K562 (cell line): Measurements from ENCODE around the gene FANK1. TPM values are rescaled to one million over a fixed set of nuclear protein-coding genes. Genes with fewer than 3 reads are reported as not detected.
A peak's percentile ranks its signal among the peaks of the same experiment; 100 is the strongest.
"Not testable (repeated sequence)": the region's sequence is repeated elsewhere in the genome, so short reads cannot be mapped to it uniquely, and the experiment has no call there.

Experiments used
- ATAC-seq: fragments of 200-7000 bp; cut with Tn5 transposase; 3 replicates; pipeline ENCODE4 v1.9.1; 2020; ENCODE audit warnings: moderate library complexity
- BruUV-seq: library from RNA; stranded (reverse); fragments of 400-500 nt; replicated peaks from 2 replicates; lab custom pipeline; 2021; lab: Mats Ljungman, UMichigan
- CTCF ChIA-PET: fragments of 300-600 bp; formaldehyde crosslinking; extraction: SDS; loops from one replicate; lab custom pipeline; 2021; ENCODE audit warnings: low intra/inter-chr PET ratio; lab: Yijun Ruan, JAX
- POLR2A ChIA-PET: fragments of 300-600, 350-650 bp; sonication (Branson Sonifier 250); formaldehyde crosslinking; extraction: SDS; loops from one replicate; lab custom pipeline; 2021; ENCODE audit warnings: antibody characterized with exemption, inconsistent platforms; lab: Yijun Ruan, JAX
- DNase-seq, 4 experiments: peaks; one replicate each; pipeline versions ENCODE4 v3.0.0 to v3.0.0-alpha.2; 2011 to 2018; ENCODE audit warnings: low spot score in 3 of 4, mixed read lengths in 3 of 4; ENCODE audit errors: extremely low read depth in 1 of 4
- FAIRE-seq: peaks from 2 replicates; lab custom pipeline; 2011; peaks lifted over from hg19 to GRCh38; lab: Jason Lieb, UNC
- H2AFZ ChIP-seq: 2 replicates; pipeline ENCODE4 v1.6.0; 2011; ENCODE audit warnings: low read depth, low read length, control low read depth, inconsistent platforms
- H3K27ac ChIP-seq: fragments of 200-600 bp; 3 replicates; pipeline ENCODE4 v1.8.0; 2011; ENCODE audit warnings: low read depth, mild to moderate bottlenecking, control low read depth, inconsistent platforms, low read length, moderate library complexity, mixed read lengths; ENCODE audit errors: extremely low read depth
- H3K27me3 ChIP-seq, 2 experiments: fragments of 300-600 bp in 1 of 2; 2 replicates in 1 of 2; 3 replicates in 1 of 2; pipeline versions ENCODE4 v1.6.0 to v1.8.0; 2011; ENCODE audit warnings: inconsistent platforms in 2 of 2, low read length in 2 of 2, mild to moderate bottlenecking in 1 of 2, mixed read lengths in 1 of 2, moderate library complexity in 1 of 2; ENCODE audit not compliant: control insufficient read depth in 2 of 2, insufficient read depth in 2 of 2
- H3K36me3 ChIP-seq: fragments of 300-600 bp; 3 replicates; pipeline ENCODE4 v1.8.0; 2011; ENCODE audit warnings: mild to moderate bottlenecking, low read length, inconsistent platforms; ENCODE audit not compliant: control insufficient read depth, insufficient read depth
- H3K4me1 ChIP-seq, 2 experiments: fragments of 200-600 bp in 1 of 2; replicated peaks in 1 of 2; 2 replicates in 1 of 2; 3 replicates in 1 of 2; pipeline versions ENCODE4 v1.5.1 to v1.8.0; 2011; ENCODE audit warnings: inconsistent platforms in 2 of 2, low read length in 2 of 2, mild to moderate bottlenecking in 1 of 2, mixed read lengths in 1 of 2, moderate library complexity in 1 of 2; ENCODE audit not compliant: control insufficient read depth in 2 of 2, insufficient read depth in 2 of 2
- H3K4me2 ChIP-seq: 2 replicates; pipeline ENCODE4 v1.6.1; 2011; ENCODE audit warnings: low read length, control low read depth, inconsistent platforms, mixed read lengths; ENCODE audit not compliant: insufficient read depth
- H3K4me3 ChIP-seq: fragments of 200-600 bp; sonication (generic), shearing (Covaris generic); 2 replicates; pipeline ENCODE4 v1.5.1; 2016; ENCODE audit warnings: control low read depth, inconsistent platforms
- H3K79me2 ChIP-seq: fragments of 200-600 bp; 3 replicates; pipeline ENCODE4 v1.8.0; 2011; ENCODE audit warnings: low read length, inconsistent platforms; ENCODE audit not compliant: control insufficient read depth, insufficient read depth
- H3K9ac ChIP-seq, 2 experiments: 2 replicates each; pipeline versions ENCODE4 v1.6.0 to v1.6.1; 2011; ENCODE audit warnings: low read depth in 2 of 2, low read length in 2 of 2, control low read depth in 1 of 2, inconsistent platforms in 1 of 2, mild to moderate bottlenecking in 1 of 2, mixed read lengths in 1 of 2; ENCODE audit not compliant: insufficient read depth in 1 of 2
- H3K9me1 ChIP-seq: one replicate; pipeline ENCODE4 v1.6.0; 2011; ENCODE audit warnings: inconsistent platforms, mild to moderate bottlenecking, low read length, moderate library complexity; ENCODE audit not compliant: control insufficient read depth, insufficient read depth
- H3K9me3 ChIP-seq: replicated peaks from 2 replicates; pipeline ENCODE4 v1.5.1; 2011; ENCODE audit warnings: low read depth, low read length, inconsistent platforms; ENCODE audit not compliant: control insufficient read depth, insufficient read depth
- H4K20me1 ChIP-seq: replicated peaks from 2 replicates; pipeline ENCODE4 v1.6.1; 2011; ENCODE audit warnings: low read length, inconsistent platforms, mixed read lengths; ENCODE audit not compliant: control insufficient read depth, insufficient read depth
- C11orf30 ChIP-seq: fragments of 450-650 bp; IDR thresholded peaks from 2 replicates; pipeline ENCODE4 v1.6.1; 2016; ENCODE audit warnings: low read depth, mild to moderate bottlenecking
- EWSR1 ChIP-seq: fragments of 450-650 bp; IDR thresholded peaks from 2 replicates; pipeline ENCODE4 v1.6.1; 2018; ENCODE audit warnings: borderline replicate concordance, mild to moderate bottlenecking, low read depth, moderate library complexity; ENCODE audit not compliant: partially characterized antibody
- TOE1 ChIP-seq, 2 experiments: fragments of 450-650 bp in 1 of 2; sonication (generic) in 1 of 2; formaldehyde crosslinking in 1 of 2; IDR thresholded peaks; 2 replicates each; pipeline versions ENCODE4 v1.7.1 to v1.8.0; 2016 to 2022; ENCODE audit warnings: borderline replicate concordance in 2 of 2, mild to moderate bottlenecking in 2 of 2, antibody characterized with exemption in 1 of 2, inconsistent platforms in 1 of 2, low read depth in 1 of 2, missing genetic modification reagents in 1 of 2, moderate library complexity in 1 of 2
- ZBTB12 ChIP-seq: fragments of 250-450 bp; sonication (Bioruptor Pico); IDR thresholded peaks from 2 replicates; pipeline ENCODE4 v1.4.0; 2020
- ZBTB33 ChIP-seq: sonication (generic); formaldehyde crosslinking; IDR thresholded peaks from 2 replicates; pipeline ENCODE4 v1.8.1; 2023; ENCODE audit warnings: mild to moderate bottlenecking, missing genetic modification reagents
- ZFPM2 ChIP-seq: fragments of 250-450 bp; sonication (Bioruptor Pico); IDR thresholded peaks from 2 replicates; pipeline ENCODE4 v1.5.1; 2022; ENCODE audit warnings: mild to moderate bottlenecking
- ZNF143 ChIP-seq: sonication (generic); formaldehyde crosslinking; IDR thresholded peaks from 2 replicates; pipeline ENCODE4 v1.9.0; 2022; ENCODE audit warnings: mild to moderate bottlenecking, missing genetic modification reagents
- ZNF316 ChIP-seq: fragments of 450-650 bp; IDR thresholded peaks from 2 replicates; pipeline ENCODE4 v1.6.1; 2016
- WGBS: fragments of 100-300 bp; shearing (Covaris generic); methylation state at CpG from one replicate; pipeline ENCODE4 v1.1.6; 2016; ENCODE audit warnings: low coverage, mixed read lengths; ENCODE audit not compliant: insufficient coverage; ENCODE audit errors: missing lambda C conversion rate; 5-methylcytosine and 5-hydroxymethylcytosine counted together
- in situ Hi-C: fragments of 300-500 bp; cut with MboI; formaldehyde crosslinking; loops from 4 replicates; pipeline ENCODE4 v1.15.0; 2018; ENCODE audit warnings: inconsistent platforms, mixed read lengths
- intact Hi-C: fragments of 100-400 bp; cut with micrococcal nuclease; formaldehyde crosslinking; loops from 2 replicates; pipeline ENCODE4 v1.14.2; 2022
- polyA plus RNA-seq, 8 experiments: library from polyadenylated mRNA; depleted of rRNA in 4 of 8; stranded (reverse) in 5 of 8; unstranded in 3 of 8; fragments of >200 nt; fragmentation: Nextera tagmentation in 2 of 8; fragmentation: Illumina TruSeq in 1 of 8; extraction: Ambion mirVana in 2 of 8; extraction: Trizol in 1 of 8; gene quantifications; 2 replicates each; pipeline versions ENCODE4 v1.2.1 to v1.2.3, GENCODE V29; 2011 to 2014; ENCODE audit warnings: inconsistent platforms in 1 of 8, missing spikeins in 1 of 8
- total RNA-seq, 7 experiments: library from RNA; depleted of rRNA in 6 of 7; stranded (reverse); fragments of >200 nt in 6 of 7; fragmentation: Illumina TruSeq in 2 of 7; extraction: Trizol in 2 of 7; gene quantifications; 2 replicates each; pipeline versions ENCODE4 v1.2.1 to v1.2.3, GENCODE V29; 2011 to 2021; ENCODE audit warnings: low replicate concordance in 1 of 7

The FANK1 gene
- total and polyA plus RNA-seq, 9 of the 15 experiments (the other 6 are each of a cell fraction or from before 2014, with no cell fraction given) = 0.11 to 2.3 (median 0.51) TPM; not detected in 1

GRCh38 chr10:125916977-125917376 lies 20.6 kb downstream of the FANK1 start (continued):
- TF ChIP-seq ZNF316 = peak; percentile 27; the same call in 1 of the 2 replicates
- TF ChIP-seq ZBTB33 (CRISPR knock-in tag) = no peak
- no peak for TF ChIP-seq ZFPM2 (CRISPR knock-in tag)
- TF ChIP-seq ZNF143 (CRISPR knock-in tag) = no peak
- TF ChIP-seq EWSR1 = no peak
- no peak for TF ChIP-seq TOE1 (IDR thresholded peaks at IDR 0.05; ENCODE audit: borderline replicate concordance)
- no peak for TF ChIP-seq TOE1 (CRISPR knock-in tag; IDR thresholded peaks at IDR 0.05; ENCODE audit: borderline replicate concordance, low read depth)
- TF ChIP-seq ZBTB12 (CRISPR knock-in tag) = no peak
- peak; percentile 24; the same call in 1 of the 2 replicates for TF ChIP-seq C11orf30

- H3K79me2 ChIP-seq, ATAC-seq, CTCF ChIA-PET, H3K9ac ChIP-seq, H3K27me3 ChIP-seq, H3K27ac ChIP-seq, intact Hi-C loops, H3K4me3 ChIP-seq, H4K20me1 ChIP-seq, in situ Hi-C loops, H3K9me1 ChIP-seq, POLR2A ChIA-PET, BruUV-seq, H3K9me3 ChIP-seq, DNase-seq, H2AFZ ChIP-seq, H3K36me3 ChIP-seq, FAIRE-seq, H3K4me2 ChIP-seq, H3K4me1 ChIP-seq: not testable (repeated sequence)
- WGBS = 45% methylated on average over 7 of the region's 8 CpGs
Measured at GRCh38 chr10:125917704-125918361, 21.5 kb downstream of the FANK1 start.
